ENCODE results near the gene TYW5. TPM values are rescaled to one million over a fixed set of nuclear protein-coding genes. Genes with fewer than 3 reads are reported as not detected.

Gene TYW5
- total RNA-seq, 2 donors from 2014 or later, result 16.0 to 16.3 TPM

- Histone ChIP-seq H3K27me3 (ENCODE audit: control insufficient read depth, insufficient read depth, low read length, poor library complexity, severe bottlenecking) (no peaks in the 10 kb centered on the region), H3K9ac (ENCODE audit: extremely low read depth, low read length, poor library complexity, severe bottlenecking) (no peak overlapping the region), H3K4me1 (ENCODE audit: control insufficient read depth, insufficient read depth, low read length) (no peaks in the 10 kb centered on the region), H3K9me3 (ENCODE audit: control insufficient read depth, low read length) (no peaks in the 10 kb centered on the region), H3K27ac (ENCODE audit: low read depth, low read length) (no peak overlapping the region), H3K36me3 (ENCODE audit: control insufficient read depth, insufficient read depth, low read length) (peaks cover 73% of the 10 kb centered on the region), H3K4me3 (ENCODE audit: low read length) (no peak overlapping the region)
- Mint-ChIP-seq H3K9me3 (no peaks in the 10 kb centered on the region), H3K36me3 (ENCODE audit: low read depth) (peaks cover 51% of the 10 kb centered on the region), H3K4me1 (no peaks in the 10 kb centered on the region), H3K4me3 (no peak overlapping the region), H3K27ac (no peak overlapping the region), H3K27me3 (ENCODE audit: insufficient read depth) (no peaks in the 10 kb centered on the region)
- TF ChIP-seq CTCF (conservative IDR thresholded peaks at IDR 0.05), result no peak
- no peak for DNase-seq
- WGBS, 2 experiments (ENCODE audit: insufficient coverage in 1 of 2, insufficient read length in 1 of 2), result 83% methylated on average over 2 of the region's 2 CpGs; no CpG with 5 or more reads in 1 of the 2 experiments
These were observed 18.7 kb downstream of the TYW5 start for GRCh38 chr2:199936554-199936953.

- H3K36me3 ChIP-seq (ENCODE audit: control insufficient read depth, insufficient read depth, low read length), result peaks cover 77% of the 10 kb centered on the region
- peaks cover 48% of the 10 kb centered on the region for H3K36me3 Mint-ChIP-seq (ENCODE audit: low read depth)
- no peak overlapping the region for H3K4me3 Mint-ChIP-seq
- H3K27ac Mint-ChIP-seq, result no peak overlapping the region
- H3K9me3 ChIP-seq (ENCODE audit: control insufficient read depth, low read length), result no peaks in the 10 kb centered on the region
- no peaks in the 10 kb centered on the region for H3K27me3 Mint-ChIP-seq (ENCODE audit: insufficient read depth)
- H3K4me1 ChIP-seq (ENCODE audit: control insufficient read depth, insufficient read depth, low read length), result no peaks in the 10 kb centered on the region
- DNase-seq, result no peak
- no peak overlapping the region for H3K27ac ChIP-seq (ENCODE audit: low read depth, low read length)
- H3K4me1 Mint-ChIP-seq, result peaks cover 2% of the 10 kb centered on the region
- no peaks in the 10 kb centered on the region for H3K9me3 Mint-ChIP-seq
- WGBS, 2 experiments (ENCODE audit: insufficient coverage in 1 of 2, insufficient read length in 1 of 2), result 97 to 100% methylated on average over 2 to 3 of the region's 3 CpGs
- no peak for TF ChIP-seq CTCF (conservative IDR thresholded peaks at IDR 0.05)
- no peak overlapping the region for H3K9ac ChIP-seq (ENCODE audit: extremely low read depth, low read length, poor library complexity, severe bottlenecking)
- H3K4me3 ChIP-seq (ENCODE audit: low read length), result no peak overlapping the region
- H3K27me3 ChIP-seq (ENCODE audit: control insufficient read depth, insufficient read depth, low read length, poor library complexity, severe bottlenecking), result no peaks in the 10 kb centered on the region
These were observed 21.8 kb downstream of the TYW5 start for GRCh38 chr2:199933466-199933865.

- Mint-ChIP-seq H3K4me3 (no peak overlapping the region), H3K27ac (no peak overlapping the region), H3K4me1 (peaks cover 11% of the 10 kb centered on the region), H3K9me3 (no peaks in the 10 kb centered on the region), H3K36me3 (ENCODE audit: low read depth) (peaks cover 41% of the 10 kb centered on the region), H3K27me3 (ENCODE audit: insufficient read depth) (no peaks in the 10 kb centered on the region)
- Histone ChIP-seq H3K27ac (ENCODE audit: low read depth, low read length) (no peak overlapping the region), H3K4me3 (ENCODE audit: low read length) (no peak overlapping the region), H3K27me3 (ENCODE audit: control insufficient read depth, insufficient read depth, low read length, poor library complexity, severe bottlenecking) (no peaks in the 10 kb centered on the region), H3K9ac (ENCODE audit: extremely low read depth, low read length, poor library complexity, severe bottlenecking) (no peak overlapping the region), H3K4me1 (ENCODE audit: control insufficient read depth, insufficient read depth, low read length) (no peaks in the 10 kb centered on the region), H3K9me3 (ENCODE audit: control insufficient read depth, low read length) (no peaks in the 10 kb centered on the region), H3K36me3 (ENCODE audit: control insufficient read depth, insufficient read depth, low read length) (peaks cover 67% of the 10 kb centered on the region)
- DNase-seq, result no peak
- 100% methylated on average over 4 of the region's 4 CpGs; no CpG with 5 or more reads in 1 of the 2 experiments for WGBS, 2 experiments (ENCODE audit: insufficient coverage in 1 of 2, insufficient read length in 1 of 2)
- TF ChIP-seq CTCF (conservative IDR thresholded peaks at IDR 0.05), result no peak
These were observed 22.9 kb downstream of the TYW5 start for GRCh38 chr2:199932312-199932855.
